ENCODE data around the gene WFS1.

The WFS1 gene

GRCh38 chr4:6235012-6235411 lies 34.6 kb upstream of the WFS1 start:
- DNase-seq (ENCODE audit: low read depth in 2 of 2): no peak

GRCh38 chr4:6235901-6236640 lies 33.6 kb upstream of the WFS1 start:
- DNase-seq (ENCODE audit: low read depth in 2 of 2): no peak

GRCh38 chr4:6236816-6237390 lies 32.7 kb upstream of the WFS1 start:
- DNase-seq (ENCODE audit: low read depth in 2 of 2): no peak

- no peak for DNase-seq (ENCODE audit: low read depth in 2 of 2)
Observed at GRCh38 chr4:6239486-6239885, 30.2 kb upstream of the WFS1 start.

- DNase-seq (ENCODE audit: low read depth in 2 of 2): no peak
Observed at GRCh38 chr4:6239968-6240367, 29.7 kb upstream of the WFS1 start.

- DNase-seq (ENCODE audit: low read depth in 2 of 2): no peak
Observed at GRCh38 chr4:6241062-6241845, 28.4 kb upstream of the WFS1 start.

- no peak for DNase-seq (ENCODE audit: low read depth in 2 of 2)
Observed at GRCh38 chr4:6242271-6243029, 27.2 kb upstream of the WFS1 start.

GRCh38 chr4:6245246-6246169 lies 24.1 kb upstream of the WFS1 start:
- DNase-seq (ENCODE audit: low read depth in 2 of 2): no peak

- no peak for DNase-seq (ENCODE audit: low read depth in 2 of 2)
Observed at GRCh38 chr4:6246170-6246634, 23.4 kb upstream of the WFS1 start.

GRCh38 chr4:6248394-6248793 lies 21.3 kb upstream of the WFS1 start:
- no peak for DNase-seq (ENCODE audit: low read depth in 2 of 2)

- no peak for DNase-seq (ENCODE audit: low read depth in 2 of 2)
Observed at GRCh38 chr4:6250235-6250983, 19.2 kb upstream of the WFS1 start.

GRCh38 chr4:6250984-6251295 lies 18.7 kb upstream of the WFS1 start:
- no peak for DNase-seq (ENCODE audit: low read depth in 2 of 2)

GRCh38 chr4:6251365-6251764 lies 18.3 kb upstream of the WFS1 start:
- no peak for DNase-seq (ENCODE audit: low read depth in 2 of 2)

GRCh38 chr4:6252051-6252450 lies 17.6 kb upstream of the WFS1 start:
- no peak for DNase-seq (ENCODE audit: low read depth in 2 of 2)

GRCh38 chr4:6253111-6253510 lies 16.5 kb upstream of the WFS1 start:
- no peak for DNase-seq (ENCODE audit: low read depth in 2 of 2)

- DNase-seq (ENCODE audit: low read depth in 2 of 2): no peak
Observed at GRCh38 chr4:6253961-6254360, 15.7 kb upstream of the WFS1 start.

- no peak for DNase-seq (ENCODE audit: low read depth in 2 of 2)
Observed at GRCh38 chr4:6256141-6256540, 13.5 kb upstream of the WFS1 start.

GRCh38 chr4:6257247-6258025 lies 12.2 kb upstream of the WFS1 start:
- DNase-seq (ENCODE audit: low read depth in 2 of 2): no peak

GRCh38 chr4:6258026-6258360 lies 11.7 kb upstream of the WFS1 start:
- no peak for DNase-seq (ENCODE audit: low read depth in 2 of 2)

- no peak for DNase-seq (ENCODE audit: low read depth in 2 of 2)
Observed at GRCh38 chr4:6258741-6259140, 10.9 kb upstream of the WFS1 start.
